ENCODE measurements around the gene VAPB.

Gene VAPB

GRCh38 chr20:58384821-58385220 is 4.2 kb upstream of the VAPB start:
- no peak for DNase-seq (ENCODE audit: extremely low spot score)
- POLR2A ChIA-PET = no interaction called here
- CTCF ChIA-PET = interaction anchor here (1.0 kb wide), 2 partner anchors 24 to 33 kb away, joined by 3 to 6 read pairs; no protein-coding TSS in a partner anchor
- no peak for TF ChIP-seq CTCF (IDR thresholded peaks at IDR 0.05; ENCODE audit: control extremely low read depth, extremely low read depth, low read depth, missing control alignments)

- no peak for TF ChIP-seq CTCF (IDR thresholded peaks at IDR 0.05; ENCODE audit: control extremely low read depth, extremely low read depth, low read depth, missing control alignments)
- ChIA-PET CTCF (interaction anchor here (0.7 to 1.4 kb wide), 2 partner anchors 27 to 31 kb away, joined by 3 to 4 read pairs; no protein-coding TSS in a partner anchor), POLR2A (interaction anchor here (1.0 to 1.1 kb wide), 2 partner anchors 17 to 264 kb away, joined by 6 to 9 read pairs; no protein-coding TSS in a partner anchor)
- no peak for DNase-seq (ENCODE audit: extremely low spot score)
Measured at GRCh38 chr20:58388028-58388601, 914 bp upstream of the VAPB start.

GRCh38 chr20:58389324-58389967 is 417 bp downstream of the VAPB start:
- TF ChIP-seq CTCF (IDR thresholded peaks at IDR 0.05; ENCODE audit: control extremely low read depth, extremely low read depth, low read depth, missing control alignments) = no peak
- POLR2A ChIA-PET = interaction anchor here (0.7 to 1.1 kb wide), 7 partner anchors 13 to 262 kb away, joined by 3 to 9 read pairs (median 4); no protein-coding TSS in a partner anchor
- CTCF ChIA-PET = interaction anchor here (0.7 to 1.1 kb wide), 4 partner anchors 18 to 152 kb away, joined by 3 to 4 read pairs (median 3); no protein-coding TSS in a partner anchor

GRCh38 chr20:58389968-58390658 is 1.1 kb downstream of the VAPB start:
- DNase-seq (ENCODE audit: extremely low spot score) = no peak
- POLR2A ChIA-PET = no interaction called here
- no peak for TF ChIP-seq CTCF (IDR thresholded peaks at IDR 0.05; ENCODE audit: control extremely low read depth, extremely low read depth, low read depth, missing control alignments)
- CTCF ChIA-PET = interaction anchor here (1.1 kb wide), 2 partner anchors 15 to 17 kb away, joined by 3 to 6 read pairs; no protein-coding TSS in a partner anchor

More at GRCh38 chr20:58389324-58389967, 417 bp downstream of the VAPB start:
- DNase-seq (ENCODE audit: extremely low spot score) = peak; percentile 35

GRCh38 chr20:58390659-58391035 is 1.6 kb downstream of the VAPB start:
- no peak for DNase-seq (ENCODE audit: extremely low spot score)
- CTCF ChIA-PET = interaction anchor here (0.6 to 1.1 kb wide), 2 partner anchors 14 to 200 kb away, joined by 3 to 6 read pairs; no protein-coding TSS in a partner anchor
- POLR2A ChIA-PET = no interaction called here
- no peak for TF ChIP-seq CTCF (IDR thresholded peaks at IDR 0.05; ENCODE audit: control extremely low read depth, extremely low read depth, low read depth, missing control alignments)

GRCh38 chr20:58392286-58392685 is 3.3 kb downstream of the VAPB start:
- POLR2A ChIA-PET = no interaction called here
- TF ChIP-seq CTCF (IDR thresholded peaks at IDR 0.05; ENCODE audit: control extremely low read depth, extremely low read depth, low read depth, missing control alignments) = no peak
- CTCF ChIA-PET = interaction anchor here (1.0 to 1.4 kb wide), 3 partner anchors 15 to 26 kb away, joined by 3 to 7 read pairs (median 3); no protein-coding TSS in a partner anchor
- no peak for DNase-seq (ENCODE audit: extremely low spot score)
